ENCODE results near the gene GNG10. TPM values are rescaled to one million over a fixed set of nuclear protein-coding genes. Genes with fewer than 3 reads are reported as not detected.

GNG10 gene
- total and polyA plus RNA-seq, 2 of the 4 experiments (the other 2 are of a cell fraction): 48.8 to 72.7 TPM

DNA sequence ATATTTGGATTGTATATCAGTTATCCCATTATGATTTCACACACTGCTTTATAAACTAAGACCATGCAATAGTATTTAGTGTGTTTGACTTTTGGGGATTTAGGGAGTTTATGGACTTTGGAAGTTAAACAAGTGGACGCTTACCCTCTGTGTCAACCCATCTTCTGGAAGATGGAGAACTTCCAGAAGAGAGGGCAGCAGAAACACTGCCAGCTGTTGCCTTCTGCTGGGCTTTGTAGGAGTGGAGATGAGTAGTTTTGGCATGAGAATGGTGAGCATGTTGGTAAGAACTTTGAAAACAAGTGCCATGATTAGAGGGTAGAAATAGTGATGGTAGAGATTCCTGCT lies 28.0 kb upstream of the GNG10 start:
- Histone ChIP-seq H2AFZ (replicated peaks; ENCODE audit: low read length, poor library complexity) (no peak overlapping the region), H3K18ac (ENCODE audit: low read depth, low read length) (no peak overlapping the region), H3K9me1 (ENCODE audit: insufficient read depth, low read length) (peaks cover 12% of the 10 kb centered on the region), H3K9ac (ENCODE audit: low read depth, low read length) (no peak overlapping the region), H2BK120ac (ENCODE audit: low read depth, low read length) (no peak overlapping the region), H2BK5ac (ENCODE audit: low read depth, low read length, poor library complexity, severe bottlenecking) (no peak overlapping the region), H3K4me2 (ENCODE audit: low read depth, low read length) (peak overlapping the region; percentile 99), H3K27me3 (ENCODE audit: control insufficient read depth, insufficient read depth, low read length) (no peaks in the 10 kb centered on the region), H3K56ac (ENCODE audit: extremely low read depth, insufficient read depth, low read length) (no peak overlapping the region), H3K4me1 (ENCODE audit: control insufficient read depth, insufficient read depth, low read length) (peaks cover 1% of the 10 kb centered on the region; the same call in 1 of the 2 replicates), H3K23ac (ENCODE audit: low read depth, low read length) (peak overlapping the region; percentile 12; the same call in 1 of the 2 replicates), H2BK15ac (ENCODE audit: low read depth, low read length) (no peak overlapping the region), H3K36me3 (ENCODE audit: control insufficient read depth, insufficient read depth, low read length) (no peaks in the 10 kb centered on the region), H3K9me3 (ENCODE audit: control insufficient read depth, insufficient read depth, low read length) (no peaks in the 10 kb centered on the region), H2AK9ac (replicated peaks; ENCODE audit: low read depth, low read length, poor library complexity) (no peak overlapping the region), H3K79me1 (ENCODE audit: low read depth in 1 of 2, low read length in 2 of 2) (peaks cover 12 to 73% of the 10 kb centered on the region in 2 experiments), H3K4ac (ENCODE audit: low read depth, low read length) (no peak overlapping the region), H4K91ac (ENCODE audit: insufficient read depth, low read depth, low read length) (no peak overlapping the region), H4K20me1 (ENCODE audit: insufficient read depth, low read length) (peaks cover 53% of the 10 kb centered on the region), H2AK5ac (ENCODE audit: low read depth, low read length) (no peak overlapping the region), H4K5ac (ENCODE audit: low read depth, low read length) (no peak overlapping the region), H3K4me3 (ENCODE audit: insufficient read depth, low read depth, low read length) (no peak overlapping the region), H2BK20ac (ENCODE audit: low read depth, low read length) (no peak overlapping the region), H4K8ac (ENCODE audit: low read depth in 2 of 2, low read length in 2 of 2) (no peak overlapping the region), H3K14ac (replicated peaks; ENCODE audit: low read depth, low read length) (no peak overlapping the region), H3K27ac (ENCODE audit: insufficient read depth, low read length) (no peak overlapping the region)
- dilution Hi-C loops (cut with HindIII; ENCODE audit: low sequenced_read_pairs, unreplicated experiment) (no loop called here), intact Hi-C loops (cut with micrococcal nuclease) (loop anchor here (10.0 kb wide), 1 partner anchor 441 kb away; no protein-coding TSS in a partner anchor), in situ Hi-C loops (cut with MboI; ENCODE audit: low sequenced_read_pairs) (no loop called here)
- no TSS peak for BruUV-seq (replicated peaks)
- ChIA-PET CTCF (no interaction called here), POLR2A (ENCODE audit: unreplicated experiment) (no interaction called here)
- ATAC-seq (ENCODE audit: low read depth): no peak
- TF ChIP-seq FOS (IDR thresholded peaks at IDR 0.05; ENCODE audit: low read depth, low read length): no peak
- TF ChIP-seq, protein P1, sequence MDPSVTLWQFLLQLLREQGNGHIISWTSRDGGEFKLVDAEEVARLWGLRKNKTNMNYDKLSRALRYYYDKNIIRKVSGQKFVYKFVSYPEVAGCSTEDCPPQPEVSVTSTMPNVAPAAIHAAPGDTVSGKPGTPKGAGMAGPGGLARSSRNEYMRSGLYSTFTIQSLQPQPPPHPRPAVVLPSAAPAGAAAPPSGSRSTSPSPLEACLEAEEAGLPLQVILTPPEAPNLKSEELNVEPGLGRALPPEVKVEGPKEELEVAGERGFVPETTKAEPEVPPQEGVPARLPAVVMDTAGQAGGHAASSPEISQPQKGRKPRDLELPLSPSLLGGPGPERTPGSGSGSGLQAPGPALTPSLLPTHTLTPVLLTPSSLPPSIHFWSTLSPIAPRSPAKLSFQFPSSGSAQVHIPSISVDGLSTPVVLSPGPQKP (IDR thresholded peaks at IDR 0.05; ENCODE audit: borderline replicate concordance, low read depth, low read length): no peak
- no peak for TF ChIP-seq CHD1 (IDR thresholded peaks at IDR 0.05; ENCODE audit: low read depth, low read length)
- TF ChIP-seq BHLHE40 (IDR thresholded peaks at IDR 0.05; ENCODE audit: low read depth, low read length): no peak
- TF ChIP-seq NFE2L2 (IDR thresholded peaks at IDR 0.05; ENCODE audit: low read depth, low read length): no peak
- TF ChIP-seq RFX5 (IDR thresholded peaks at IDR 0.05; ENCODE audit: low read depth, low read length): no peak
- no peak for TF ChIP-seq RAD21 (IDR thresholded peaks at IDR 0.05; ENCODE audit: low read length)
- TF ChIP-seq, protein P2, sequence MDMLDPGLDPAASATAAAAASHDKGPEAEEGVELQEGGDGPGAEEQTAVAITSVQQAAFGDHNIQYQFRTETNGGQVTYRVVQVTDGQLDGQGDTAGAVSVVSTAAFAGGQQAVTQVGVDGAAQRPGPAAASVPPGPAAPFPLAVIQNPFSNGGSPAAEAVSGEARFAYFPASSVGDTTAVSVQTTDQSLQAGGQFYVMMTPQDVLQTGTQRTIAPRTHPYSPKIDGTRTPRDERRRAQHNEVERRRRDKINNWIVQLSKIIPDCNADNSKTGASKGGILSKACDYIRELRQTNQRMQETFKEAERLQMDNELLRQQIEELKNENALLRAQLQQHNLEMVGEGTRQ (IDR thresholded peaks at IDR 0.05; ENCODE audit: low read depth, low read length): no peak
- no peak for TF ChIP-seq MXI1 (IDR thresholded peaks at IDR 0.05; ENCODE audit: borderline replicate concordance, low read depth, low read length)
- no peak for TF ChIP-seq MAZ (IDR thresholded peaks at IDR 0.05; ENCODE audit: borderline replicate concordance, low read depth, low read length)
- TF ChIP-seq SMC3 (IDR thresholded peaks at IDR 0.05; ENCODE audit: low read depth, low read length): no peak
- no peak for TF ChIP-seq POLR2A (IDR thresholded peaks at IDR 0.05; ENCODE audit: low read depth, low read length)
- TF ChIP-seq RCOR1 (IDR thresholded peaks at IDR 0.05; ENCODE audit: insufficient replicate concordance, low read length): no peak
- TF ChIP-seq CEBPB (IDR thresholded peaks at IDR 0.05; ENCODE audit: low read depth, low read length): no peak
- TF ChIP-seq, protein P3, sequence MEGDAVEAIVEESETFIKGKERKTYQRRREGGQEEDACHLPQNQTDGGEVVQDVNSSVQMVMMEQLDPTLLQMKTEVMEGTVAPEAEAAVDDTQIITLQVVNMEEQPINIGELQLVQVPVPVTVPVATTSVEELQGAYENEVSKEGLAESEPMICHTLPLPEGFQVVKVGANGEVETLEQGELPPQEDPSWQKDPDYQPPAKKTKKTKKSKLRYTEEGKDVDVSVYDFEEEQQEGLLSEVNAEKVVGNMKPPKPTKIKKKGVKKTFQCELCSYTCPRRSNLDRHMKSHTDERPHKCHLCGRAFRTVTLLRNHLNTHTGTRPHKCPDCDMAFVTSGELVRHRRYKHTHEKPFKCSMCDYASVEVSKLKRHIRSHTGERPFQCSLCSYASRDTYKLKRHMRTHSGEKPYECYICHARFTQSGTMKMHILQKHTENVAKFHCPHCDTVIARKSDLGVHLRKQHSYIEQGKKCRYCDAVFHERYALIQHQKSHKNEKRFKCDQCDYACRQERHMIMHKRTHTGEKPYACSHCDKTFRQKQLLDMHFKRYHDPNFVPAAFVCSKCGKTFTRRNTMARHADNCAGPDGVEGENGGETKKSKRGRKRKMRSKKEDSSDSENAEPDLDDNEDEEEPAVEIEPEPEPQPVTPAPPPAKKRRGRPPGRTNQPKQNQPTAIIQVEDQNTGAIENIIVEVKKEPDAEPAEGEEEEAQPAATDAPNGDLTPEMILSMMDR (conservative IDR thresholded peaks at IDR 0.05; ENCODE audit: low read depth, low read length): no peak
- TF ChIP-seq MAFK (IDR thresholded peaks at IDR 0.05; ENCODE audit: low read depth, low read length): no peak
- WGBS, 2 experiments (ENCODE audit: extremely low coverage in 2 of 2, insufficient read length in 1 of 2): no CpG with 5 or more reads among the region's 1 CpG
- no peak for DNase-seq

Data from IMR-90 (cell line).